HG03442 (cell line): Measurements from ENCODE around the gene DHX8.
"Not testable (repeated sequence)": the region's sequence is repeated elsewhere in the genome, so short reads cannot be mapped to it uniquely, and the experiment has no call there.

Experiments used
- ATAC-seq: cut with Tn5 transposase; IDR thresholded peaks from one replicate; pipeline ENCODE4 v1.9.1; 2021; ENCODE audit warnings: mild to moderate bottlenecking, moderate library complexity; ENCODE audit not compliant: unreplicated experiment

Gene DHX8

DNA sequence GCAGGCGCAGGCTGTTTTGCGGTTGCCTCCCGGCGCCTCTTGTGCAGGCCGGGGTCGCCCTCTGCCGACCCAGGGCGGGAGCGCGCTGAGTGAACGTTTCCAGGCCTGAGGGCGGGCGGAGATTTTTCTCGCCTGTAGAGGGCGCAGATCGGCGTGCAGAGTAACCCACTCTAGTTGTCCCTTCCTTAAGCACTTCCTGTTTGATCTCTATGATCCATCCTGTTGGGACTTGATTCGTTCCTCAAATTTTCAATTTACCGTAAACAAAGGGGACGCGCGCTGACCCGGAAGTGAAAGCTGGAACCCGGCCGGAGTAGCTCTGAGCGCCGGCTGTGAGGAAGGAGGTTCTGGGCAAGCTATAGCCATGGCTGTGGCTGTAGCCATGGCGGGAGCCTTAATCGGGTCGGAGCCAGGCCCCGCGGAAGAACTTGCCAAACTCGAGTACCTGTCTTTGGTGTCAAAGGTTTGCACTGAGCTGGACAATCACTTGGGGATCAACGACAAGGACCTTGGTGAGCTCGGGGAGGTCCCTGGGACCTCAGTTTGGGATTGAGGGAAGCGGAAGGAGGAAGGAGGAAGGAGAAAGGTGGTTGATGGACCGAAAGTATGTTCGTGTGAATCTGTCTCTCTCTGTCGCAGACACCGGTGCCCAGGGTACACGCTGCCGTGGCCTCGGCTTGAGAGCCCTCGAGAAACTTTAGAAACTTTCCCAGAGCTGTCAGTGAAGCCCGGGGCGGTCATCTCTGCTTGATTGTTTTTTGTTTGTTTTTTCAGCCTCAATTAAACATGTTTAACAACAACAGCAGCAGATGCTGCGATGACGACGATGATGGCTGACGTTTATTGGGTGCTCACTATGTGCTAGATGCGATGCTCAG, at the start of gene DHX8:
TSS of gene DHX8 (plus strand) at position 302 of the 878 bp plus-strand sequence. CDS start at position 365, 63 bp downstream.
- peak; percentile 94 for ATAC-seq

DNA sequence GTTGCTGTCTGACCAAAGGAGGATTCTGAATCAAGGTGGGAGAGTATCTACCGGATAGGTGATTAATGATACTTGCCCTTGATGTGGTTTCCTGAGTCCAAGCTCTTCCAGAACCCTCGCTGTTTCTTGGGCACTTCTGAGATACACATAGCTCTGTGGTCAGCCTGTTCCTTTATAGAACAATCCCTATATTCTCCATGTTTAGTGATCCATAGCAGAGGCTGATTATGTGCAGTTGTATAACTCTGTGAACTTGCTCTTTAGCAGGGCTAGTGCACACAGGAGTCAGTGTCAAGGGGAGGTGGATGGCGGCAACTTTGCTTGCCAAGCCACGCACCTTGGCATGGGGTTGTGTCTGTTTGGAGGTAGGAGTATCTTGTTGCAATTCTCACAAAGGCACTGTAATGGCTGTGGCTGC, 48.9 kb upstream of the DHX8 start:
- ATAC-seq, result no peak

DNA sequence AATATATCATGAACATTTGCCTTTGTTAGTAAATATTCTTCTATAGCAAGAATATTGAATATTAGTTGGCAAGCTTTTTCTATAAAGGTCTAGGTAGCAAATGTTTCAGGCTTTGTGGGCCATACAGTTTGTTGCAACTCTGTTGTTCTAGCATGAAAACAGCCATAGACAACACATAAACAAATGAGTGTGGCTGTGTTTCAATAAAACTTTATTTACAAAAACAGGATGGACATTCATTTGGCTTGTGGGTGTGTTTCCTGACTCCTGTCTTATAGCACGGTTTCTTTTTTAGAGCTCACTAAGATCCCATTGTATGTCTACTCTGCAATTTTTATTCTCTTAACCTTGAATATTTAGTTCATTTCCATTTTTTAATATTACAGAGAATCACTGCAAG, 46.0 kb upstream of the DHX8 start:
- no peak for ATAC-seq

- no peak for ATAC-seq
Measured at GRCh38 chr17:43438626-43439025, 45.1 kb upstream of the DHX8 start.

DNA sequence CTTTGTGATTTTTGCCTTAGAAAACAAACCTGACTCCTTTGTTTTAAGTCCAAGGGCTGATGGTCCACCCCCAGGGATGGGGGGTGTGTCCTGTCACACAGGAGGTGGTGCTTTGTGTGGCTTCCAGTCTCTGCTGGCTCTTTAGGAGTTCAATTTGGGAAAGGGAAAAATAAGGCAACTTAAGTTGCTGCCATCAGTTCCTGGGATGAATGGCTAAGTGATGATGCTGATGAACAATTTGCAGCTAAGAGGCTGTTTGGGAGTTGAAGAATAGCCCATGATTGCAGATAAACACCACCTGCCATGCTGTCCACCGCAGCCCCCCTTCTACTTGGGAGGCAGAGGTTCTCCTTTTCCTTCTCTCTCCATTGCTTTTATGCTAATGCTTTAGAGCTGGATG, 44.7 kb upstream of the DHX8 start:
- no peak for ATAC-seq

- no peak for ATAC-seq
Measured at GRCh38 chr17:43442711-43443110, 41.1 kb upstream of the DHX8 start.

- no peak for ATAC-seq
Measured at GRCh38 chr17:43443381-43443780, 40.4 kb upstream of the DHX8 start.

GRCh38 chr17:43444223-43445008, 39.4 kb upstream of the DHX8 start:
- no peak for ATAC-seq

DNA sequence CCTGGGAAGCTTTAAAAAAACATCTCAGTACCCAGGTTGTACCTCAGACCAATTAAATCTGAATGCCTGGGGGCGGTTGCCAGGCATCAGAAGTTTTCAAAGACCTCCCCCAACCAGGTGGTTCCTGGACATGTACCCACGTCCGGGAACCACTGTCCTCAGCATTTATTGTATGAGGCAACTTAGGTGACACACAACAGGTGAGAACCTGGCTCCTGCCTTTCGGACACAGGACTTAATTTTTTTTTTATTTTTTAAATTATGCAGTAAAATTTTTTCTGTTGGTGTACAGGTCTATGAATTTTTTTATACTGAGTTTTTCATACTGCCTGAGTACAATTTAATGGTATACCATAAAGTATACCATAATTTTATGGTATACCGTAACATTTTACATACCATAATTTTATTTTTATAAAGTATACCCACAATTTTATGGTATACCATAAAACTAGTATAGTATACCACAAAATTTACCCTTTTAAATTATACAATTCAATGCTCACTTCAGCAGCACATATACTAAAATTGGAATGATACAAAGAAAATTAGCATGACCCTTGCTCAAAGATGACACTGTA, 38.7 kb upstream of the DHX8 start:
- ATAC-seq, result no peak

DNA sequence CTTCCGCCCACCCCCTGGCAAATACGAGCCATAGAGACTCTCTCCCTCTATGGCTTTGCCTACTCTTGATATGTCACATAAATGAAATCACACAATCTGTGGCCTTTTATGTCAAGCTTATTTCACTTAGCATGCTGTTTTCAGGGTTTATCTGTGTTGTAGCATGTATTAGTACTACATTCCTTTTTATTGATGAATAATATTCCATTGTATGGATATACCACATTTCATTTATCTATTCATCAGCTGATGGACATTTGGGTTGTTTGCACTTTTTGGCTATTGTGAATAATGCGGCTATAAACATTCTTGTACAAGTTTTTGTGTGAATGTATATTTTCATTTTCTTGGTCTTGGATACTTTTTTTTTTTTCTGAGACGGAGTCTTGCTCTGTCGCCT, 37.0 kb upstream of the DHX8 start:
- ATAC-seq, result no peak

GRCh38 chr17:43448720-43449469, 34.9 kb upstream of the DHX8 start:
- ATAC-seq, result no peak

DNA sequence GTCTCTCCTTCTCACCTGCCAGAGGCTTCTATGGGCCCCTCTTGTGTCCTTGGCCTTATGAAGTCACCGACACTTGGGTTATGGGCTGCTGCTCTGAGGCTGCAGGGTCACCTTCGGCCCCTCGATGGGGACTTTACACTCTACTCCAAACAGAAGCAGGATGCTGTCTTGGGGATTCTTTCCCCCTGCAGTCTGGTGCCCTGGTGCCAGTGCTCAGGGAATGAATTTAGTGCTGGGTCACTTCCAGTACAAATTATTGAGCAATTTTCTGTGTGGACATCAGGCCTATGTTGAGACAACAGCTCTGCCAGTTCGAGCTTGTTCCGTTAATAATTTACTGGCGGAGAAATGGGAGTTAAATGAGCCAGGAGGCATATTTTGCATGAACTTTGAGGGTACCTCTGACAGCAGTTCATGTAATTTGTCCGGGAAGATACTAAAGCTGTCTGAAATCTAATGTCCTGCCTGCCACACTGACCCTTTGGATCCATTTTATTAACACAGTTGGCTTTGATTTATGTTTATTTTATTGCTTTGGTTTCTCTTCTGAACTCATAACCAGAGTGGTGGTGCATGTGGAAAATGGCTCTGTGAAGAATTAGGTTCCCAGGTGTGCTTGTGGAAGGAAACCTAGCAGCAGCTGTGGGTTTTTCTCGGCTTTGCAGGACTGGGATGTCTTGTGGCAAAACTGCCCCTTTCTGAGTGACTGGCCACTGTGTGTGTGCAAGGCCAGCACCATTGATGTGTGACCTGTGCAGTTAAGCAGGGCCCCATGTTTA, 34.1 kb upstream of the DHX8 start:
- no peak for ATAC-seq

- not testable (repeated sequence) for ATAC-seq
Measured at GRCh38 chr17:43450791-43451190, 33.0 kb upstream of the DHX8 start.

GRCh38 chr17:43451741-43452140, 32.0 kb upstream of the DHX8 start:
- ATAC-seq, result not testable (repeated sequence)

DNA sequence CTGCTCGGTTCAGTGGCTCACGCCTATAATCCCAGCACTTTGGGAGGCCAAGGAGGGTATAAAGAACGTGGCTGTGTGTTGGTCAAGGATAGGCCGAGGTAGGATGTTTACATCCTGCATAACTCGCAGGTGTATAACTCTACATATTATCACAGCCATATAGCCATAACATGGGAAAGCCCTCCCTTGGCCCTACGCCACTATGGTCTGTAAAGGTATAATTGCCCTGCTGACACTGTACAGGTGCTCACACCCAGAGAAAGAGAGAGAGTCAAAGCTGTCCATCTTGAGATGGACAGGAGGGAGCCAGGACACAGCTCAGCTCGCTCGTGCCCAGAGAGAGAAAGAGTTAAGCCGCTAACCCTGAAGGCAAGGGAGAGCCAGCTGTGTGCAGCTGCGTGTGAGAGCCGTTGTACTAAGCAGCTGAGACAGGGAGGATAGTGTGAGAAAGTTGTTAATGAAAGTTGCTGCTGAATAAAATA, 30.4 kb upstream of the DHX8 start:
- ATAC-seq, result no peak

- ATAC-seq, result no peak
Measured at GRCh38 chr17:43454868-43455267, 28.9 kb upstream of the DHX8 start.

DNA sequence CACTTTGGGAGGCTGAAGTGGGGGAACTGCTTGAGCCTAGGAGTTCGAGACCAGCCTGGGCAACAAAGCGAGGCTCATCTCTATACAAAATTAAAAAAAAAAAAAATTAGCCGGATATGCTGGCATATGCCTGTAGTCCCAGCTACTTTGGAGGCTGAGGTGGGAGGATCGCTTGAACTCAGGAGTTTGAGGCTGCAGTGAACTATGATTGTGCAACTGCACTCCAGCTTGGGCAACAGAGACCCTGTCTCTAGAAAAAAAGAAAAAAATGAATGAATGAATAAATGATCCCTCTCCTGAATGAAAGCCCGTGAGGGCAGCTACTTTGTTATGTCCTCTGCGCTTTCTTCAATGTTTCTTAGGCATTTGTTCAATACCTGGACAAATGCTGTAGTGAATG, 27.7 kb upstream of the DHX8 start:
- no peak for ATAC-seq

- ATAC-seq, result no peak
Measured at GRCh38 chr17:43456661-43457361, 27.0 kb upstream of the DHX8 start.

GRCh38 chr17:43457362-43457692, 26.4 kb upstream of the DHX8 start:
- ATAC-seq, result no peak

GRCh38 chr17:43459878-43460277, 23.9 kb upstream of the DHX8 start:
- ATAC-seq, result not testable (repeated sequence)
